Choroid plexus epithelial cell (primary cell): Measurements from ENCODE around the gene PTCD1.

Experiments used
- DNase-seq: peaks from one replicate; pipeline ENCODE4 v3.0.0-alpha.2; 2010; ENCODE audit warnings: low read depth
- H3K4me3 ChIP-seq: 2 replicates; pipeline ENCODE4 v1.5.1; 2011; ENCODE audit warnings: low read depth, mild to moderate bottlenecking, control low read depth, low read length, moderate library complexity
- TF ChIP-seq, protein P1 (sequence below): conservative IDR thresholded peaks from 2 replicates; pipeline ENCODE4 v1.5.1; 2011; ENCODE audit warnings: low read depth, mild to moderate bottlenecking, control low read depth, inconsistent platforms, low read length, moderate library complexity

PTCD1 gene

DNA sequence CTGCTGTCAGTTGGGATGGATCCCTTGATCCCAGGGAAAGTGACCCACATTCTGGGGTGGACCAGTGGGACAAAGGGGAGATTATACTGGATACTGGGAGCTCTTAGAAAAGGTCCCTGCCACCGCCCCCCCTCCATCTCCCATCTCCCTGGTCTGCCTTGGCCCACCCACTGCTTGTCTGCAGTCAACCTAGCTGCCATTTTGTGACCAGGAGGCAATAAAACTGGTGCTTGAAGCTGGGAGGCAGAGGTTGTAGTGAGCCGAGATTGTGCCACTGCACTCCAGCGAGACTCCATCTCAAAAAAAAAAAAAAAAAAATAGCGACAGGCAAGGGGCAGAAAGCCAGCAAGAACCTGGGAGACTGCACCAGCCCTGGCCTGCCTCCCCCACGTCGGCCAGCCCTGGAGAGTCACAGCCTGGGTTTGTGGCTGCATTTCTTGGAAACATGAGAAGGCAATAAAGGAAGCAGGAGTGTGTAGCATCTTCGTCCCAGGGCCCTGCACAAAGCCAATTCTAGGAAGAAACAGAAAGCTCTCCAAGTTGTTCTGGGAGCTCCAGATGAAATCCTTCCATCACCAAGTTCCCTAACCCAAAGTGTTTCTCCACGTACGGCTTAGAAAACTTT lies 68.7 kb downstream of the PTCD1 start:
- no peak for DNase-seq
- TF ChIP-seq, protein P1, sequence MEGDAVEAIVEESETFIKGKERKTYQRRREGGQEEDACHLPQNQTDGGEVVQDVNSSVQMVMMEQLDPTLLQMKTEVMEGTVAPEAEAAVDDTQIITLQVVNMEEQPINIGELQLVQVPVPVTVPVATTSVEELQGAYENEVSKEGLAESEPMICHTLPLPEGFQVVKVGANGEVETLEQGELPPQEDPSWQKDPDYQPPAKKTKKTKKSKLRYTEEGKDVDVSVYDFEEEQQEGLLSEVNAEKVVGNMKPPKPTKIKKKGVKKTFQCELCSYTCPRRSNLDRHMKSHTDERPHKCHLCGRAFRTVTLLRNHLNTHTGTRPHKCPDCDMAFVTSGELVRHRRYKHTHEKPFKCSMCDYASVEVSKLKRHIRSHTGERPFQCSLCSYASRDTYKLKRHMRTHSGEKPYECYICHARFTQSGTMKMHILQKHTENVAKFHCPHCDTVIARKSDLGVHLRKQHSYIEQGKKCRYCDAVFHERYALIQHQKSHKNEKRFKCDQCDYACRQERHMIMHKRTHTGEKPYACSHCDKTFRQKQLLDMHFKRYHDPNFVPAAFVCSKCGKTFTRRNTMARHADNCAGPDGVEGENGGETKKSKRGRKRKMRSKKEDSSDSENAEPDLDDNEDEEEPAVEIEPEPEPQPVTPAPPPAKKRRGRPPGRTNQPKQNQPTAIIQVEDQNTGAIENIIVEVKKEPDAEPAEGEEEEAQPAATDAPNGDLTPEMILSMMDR = no peak
- no peak overlapping the region for H3K4me3 ChIP-seq

DNA sequence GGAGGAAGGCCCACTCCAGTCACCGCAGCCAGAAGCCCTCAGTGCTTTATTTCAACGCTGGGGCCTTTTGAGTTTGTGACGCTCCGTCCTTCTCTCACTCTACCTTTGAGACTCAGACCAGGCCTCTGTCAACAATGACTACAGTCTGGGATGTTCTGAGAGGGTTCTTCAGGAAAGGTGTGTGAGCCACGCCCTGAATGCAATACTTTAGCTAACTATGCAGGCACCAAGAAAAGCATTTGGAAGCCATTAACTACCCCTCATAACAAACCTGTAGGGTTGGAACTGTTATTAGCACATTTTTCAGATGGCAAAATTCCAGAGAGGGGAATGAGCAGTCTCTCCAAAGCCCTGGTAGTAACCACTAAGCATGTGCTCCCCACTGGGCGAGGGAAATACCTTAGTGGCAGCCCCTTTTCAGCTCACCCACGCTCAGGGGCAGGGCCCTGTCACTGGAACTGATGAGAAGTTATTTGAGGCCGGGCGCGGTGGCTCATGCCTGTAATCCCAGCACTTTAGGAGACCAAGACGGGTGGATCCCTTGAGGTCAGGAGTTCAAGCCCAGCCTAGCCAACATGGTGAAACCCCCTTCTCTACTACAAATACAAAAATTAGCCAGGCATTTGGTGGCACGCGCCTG lies 69.7 kb downstream of the PTCD1 start:
- TF ChIP-seq, protein P1 = no peak
- DNase-seq = peak; percentile 39
- H3K4me3 ChIP-seq = no peak overlapping the region
